Measurements from ENCODE around the gene MYO18A.

The MYO18A gene

DNA sequence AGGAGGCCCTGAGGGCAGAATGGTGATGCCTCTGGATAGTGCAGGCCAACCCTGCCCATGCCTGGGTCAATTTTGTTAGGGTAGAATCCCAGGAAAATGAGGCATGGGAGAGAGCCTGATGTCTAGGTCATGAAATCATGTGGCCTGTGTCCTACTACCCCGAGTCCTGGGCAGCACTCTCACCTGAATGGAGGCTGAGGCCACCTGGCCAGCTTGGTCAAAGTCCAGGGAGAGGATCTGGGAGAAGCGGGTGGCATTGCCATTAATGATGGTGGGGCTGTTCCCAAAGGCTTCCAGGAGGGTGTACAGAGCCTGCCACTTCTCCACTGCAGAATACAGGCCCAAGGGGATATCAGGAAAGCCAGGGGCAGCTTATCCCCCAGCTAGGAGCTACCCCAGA lies 59.8 kb downstream of the MYO18A start:
- DNase-seq: no peak

DNA sequence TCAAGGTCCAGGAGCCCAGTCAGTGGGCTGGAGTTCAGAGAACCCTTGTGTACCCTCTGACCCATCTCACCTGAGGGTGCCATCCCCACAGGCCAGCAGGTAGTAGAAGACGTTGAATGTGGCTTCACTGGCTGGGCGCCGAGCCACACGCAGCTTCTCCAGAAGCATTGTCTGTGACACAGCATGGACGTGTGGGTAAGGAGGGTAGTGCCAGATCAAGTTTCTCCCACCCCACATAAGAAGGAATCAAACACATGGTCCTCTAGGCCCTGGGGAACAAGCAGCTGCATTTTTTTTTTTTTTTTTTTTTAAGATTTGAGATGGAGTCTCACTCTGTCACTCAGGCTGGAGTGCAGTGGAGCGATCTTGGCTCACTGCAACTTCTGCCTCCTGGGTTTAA lies 60.9 kb downstream of the MYO18A start:
- DNase-seq: no peak

DNA sequence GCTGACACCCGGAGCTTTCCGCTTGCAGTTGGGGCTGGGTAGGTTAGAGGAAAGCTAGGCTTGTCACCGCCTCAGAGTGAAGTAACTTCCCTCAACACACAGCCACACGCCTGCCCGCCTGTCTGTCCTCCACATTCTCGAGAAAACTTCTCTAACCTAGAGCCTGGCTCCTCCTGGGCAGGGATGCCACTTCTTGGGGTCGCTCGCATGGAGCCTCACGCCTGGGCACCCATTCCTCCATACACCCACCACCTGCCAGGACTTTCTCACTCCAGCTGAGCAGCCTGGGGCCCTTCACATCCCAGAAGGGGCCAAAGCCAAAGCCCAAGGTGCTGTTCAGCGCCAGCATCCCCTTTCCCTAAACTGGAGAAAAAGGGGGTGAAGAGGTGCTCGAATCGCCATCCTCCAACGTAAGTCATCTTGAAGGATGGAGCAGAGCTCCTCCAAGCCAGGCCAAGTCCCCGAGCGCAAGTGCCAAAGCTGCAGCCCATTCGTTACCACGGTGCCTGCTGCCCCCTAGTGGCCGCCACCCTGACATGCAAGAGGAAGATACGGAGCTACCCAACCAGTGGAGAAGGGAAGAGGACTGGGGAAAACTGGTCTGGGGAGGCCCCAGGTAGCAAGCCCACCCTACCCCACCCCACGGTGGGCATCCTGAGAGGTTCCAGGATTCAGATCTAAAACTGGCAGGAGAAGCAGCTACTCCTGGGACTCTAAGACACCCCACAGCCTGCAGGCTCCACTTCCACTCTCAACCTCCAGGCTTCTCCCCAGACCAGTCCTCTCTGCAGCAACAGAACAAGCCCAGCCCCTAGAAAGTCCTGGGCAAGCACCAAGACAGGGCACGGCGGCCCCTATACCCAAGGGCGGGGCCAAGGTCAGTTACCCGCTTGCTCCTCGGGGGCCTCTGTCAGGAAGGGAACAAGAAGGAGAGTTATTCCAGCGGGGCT lies 63.1 kb downstream of the MYO18A start:
- peak; percentile 75 to 76 for DNase-seq

DNA sequence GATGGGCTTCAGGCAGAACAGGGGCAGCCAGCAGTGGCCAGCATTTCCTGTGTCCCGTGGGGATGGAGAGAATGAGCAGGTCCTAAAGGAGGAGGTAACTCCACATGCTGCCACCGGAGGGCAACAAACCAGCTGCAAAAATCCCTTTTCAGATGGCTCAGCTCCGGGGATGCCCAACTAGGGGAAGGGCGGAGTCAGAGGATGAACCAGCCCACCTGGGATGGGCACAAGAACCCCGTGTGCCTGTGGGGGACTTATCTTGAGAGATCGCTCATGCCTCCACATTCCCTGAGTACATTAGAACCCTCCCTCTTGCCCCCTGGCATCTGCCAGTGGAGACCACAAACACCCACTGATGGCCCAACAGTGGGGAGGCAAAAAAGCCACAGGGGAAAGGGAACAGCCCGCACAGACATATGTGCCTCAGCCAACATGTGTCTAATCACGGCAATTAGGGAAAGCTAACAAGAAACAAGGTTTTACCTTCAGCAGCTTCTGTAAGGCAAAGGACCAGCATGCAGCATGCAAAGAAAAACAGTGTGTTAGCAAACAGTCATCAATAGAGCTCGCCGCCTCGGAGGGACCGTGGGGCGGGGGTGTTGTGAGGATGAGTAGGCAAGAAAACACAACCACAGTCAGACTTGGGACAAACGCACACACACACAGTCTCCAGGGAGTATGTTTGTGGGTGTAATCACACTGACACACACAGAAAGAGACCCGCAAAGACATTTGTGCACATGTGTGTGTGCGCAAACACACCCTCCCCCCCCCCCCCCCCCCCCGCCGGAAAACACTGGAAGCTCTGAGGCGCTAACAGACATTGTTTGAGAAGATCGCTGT lies 64.0 kb downstream of the MYO18A start:
- peak; percentile 14 to 18 for DNase-seq

DNA sequence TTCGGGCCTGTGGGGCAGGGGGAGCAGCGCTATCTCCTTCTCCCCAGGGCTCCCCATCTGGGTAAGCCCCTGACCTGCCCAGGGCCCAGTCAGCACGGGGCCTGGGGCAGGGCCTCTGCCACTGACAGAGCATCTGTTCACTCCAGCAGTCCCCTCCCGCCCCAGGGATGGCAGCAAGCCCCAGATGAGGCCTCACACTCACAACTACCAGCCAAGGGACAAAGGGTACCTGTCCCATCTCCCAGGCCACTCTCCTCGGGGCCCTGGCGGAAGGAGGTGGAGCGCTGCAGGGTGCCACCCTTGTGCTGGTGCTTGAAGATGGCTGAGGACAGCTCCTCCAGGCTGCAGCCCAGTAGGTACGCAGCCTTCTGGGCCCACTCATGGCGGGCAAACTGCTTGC lies 64.8 kb downstream of the MYO18A start:
- DNase-seq: no peak

DNA sequence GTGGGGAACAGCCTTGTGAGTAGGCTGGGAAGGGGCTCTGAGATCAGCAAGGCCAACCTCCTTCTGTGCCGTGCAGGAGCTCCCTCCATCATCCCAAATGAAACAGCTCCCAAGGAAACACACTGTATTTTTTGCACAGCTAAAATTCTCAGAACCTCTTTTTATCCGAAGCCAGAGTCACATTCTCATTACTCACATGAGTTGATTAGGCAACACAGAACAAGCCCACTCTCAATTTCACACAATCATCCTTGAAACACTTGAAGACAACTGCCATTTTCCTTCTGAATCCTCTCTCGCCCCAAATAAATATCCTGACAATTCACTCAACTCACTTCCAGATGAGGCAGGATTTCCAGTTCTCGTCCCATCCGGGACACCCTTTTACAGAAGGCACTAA lies 66.1 kb downstream of the MYO18A start:
- no peak for DNase-seq

DNA sequence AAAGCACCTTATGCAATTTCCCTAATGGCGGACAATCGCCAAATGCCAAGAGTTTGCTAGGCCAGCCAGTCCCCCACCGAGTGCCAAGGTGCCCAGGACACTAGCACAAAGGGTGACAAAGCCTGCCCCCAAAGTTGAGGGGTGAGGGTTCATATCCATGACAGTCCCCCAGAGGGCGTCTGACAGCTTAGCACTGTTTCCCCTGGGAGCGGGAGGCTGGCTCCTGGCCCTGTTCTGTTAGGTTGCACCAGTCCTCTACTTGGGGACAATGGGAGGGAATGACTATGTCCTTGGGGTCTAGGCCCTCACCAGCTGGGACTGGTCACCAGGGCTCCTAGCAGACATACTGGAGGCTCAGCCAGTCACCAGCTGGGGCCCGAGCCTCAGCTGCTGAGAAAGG lies 66.9 kb downstream of the MYO18A start:
- DNase-seq: no peak

DNA sequence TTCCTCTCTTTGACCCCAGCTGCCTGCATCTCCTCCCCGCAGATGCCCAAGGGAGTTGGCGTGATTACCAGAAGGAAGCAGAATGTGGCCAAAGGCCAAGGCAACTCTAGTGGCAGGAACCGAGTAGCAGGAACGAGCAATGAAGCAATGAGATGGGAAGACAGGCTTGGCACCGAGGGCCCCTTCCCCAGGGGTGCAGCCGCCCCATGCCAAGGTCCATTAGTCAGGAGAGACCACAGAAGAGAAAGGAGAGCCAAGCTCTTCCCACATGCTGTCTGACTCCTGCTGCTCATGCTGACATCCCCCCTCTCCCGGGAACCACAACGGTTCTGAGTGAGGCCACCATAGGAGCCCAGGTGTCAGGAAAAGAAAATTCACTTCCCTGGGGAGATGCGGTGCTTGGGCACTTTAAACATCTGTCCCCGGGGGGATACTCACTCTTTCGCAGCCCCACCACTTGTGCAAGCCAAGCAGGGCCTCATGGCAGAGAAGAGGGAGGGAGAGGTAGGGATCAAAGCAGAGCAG lies 67.4 kb downstream of the MYO18A start:
- no peak for DNase-seq

DNA sequence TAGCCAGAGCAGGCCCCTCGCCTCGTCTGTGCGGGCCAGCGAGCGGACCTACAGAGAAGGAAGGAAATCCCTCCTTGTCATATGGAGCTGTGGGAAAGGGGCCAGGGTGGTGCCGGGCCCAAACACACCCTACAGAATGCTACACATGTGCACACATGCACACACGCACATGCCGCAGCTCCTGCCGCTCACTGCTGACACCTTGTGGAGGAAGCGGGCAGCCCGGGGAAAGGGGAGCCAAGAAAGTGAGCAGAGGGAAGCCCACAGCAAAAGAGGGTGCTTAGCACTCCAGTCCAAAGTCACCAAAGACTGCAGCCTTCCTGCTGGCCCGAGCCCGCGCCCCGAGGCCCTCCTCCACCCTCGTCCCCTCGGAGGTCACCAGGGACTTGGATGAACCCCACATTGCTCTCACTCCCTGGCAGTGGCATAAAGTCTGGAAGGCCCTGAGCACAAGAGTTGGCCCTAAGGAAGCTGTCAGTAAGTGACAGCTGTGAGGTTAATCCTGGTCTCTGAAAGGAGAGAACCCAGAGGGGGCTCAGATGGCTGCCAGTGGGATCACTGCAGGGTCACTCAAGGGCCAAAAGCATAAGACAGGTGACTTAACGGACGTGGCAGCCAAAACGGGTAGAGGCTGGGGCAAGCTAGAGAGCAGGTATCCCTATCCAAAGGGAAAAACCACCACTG lies 68.2 kb downstream of the MYO18A start:
- DNase-seq: peak; percentile 67 to 69

DNA sequence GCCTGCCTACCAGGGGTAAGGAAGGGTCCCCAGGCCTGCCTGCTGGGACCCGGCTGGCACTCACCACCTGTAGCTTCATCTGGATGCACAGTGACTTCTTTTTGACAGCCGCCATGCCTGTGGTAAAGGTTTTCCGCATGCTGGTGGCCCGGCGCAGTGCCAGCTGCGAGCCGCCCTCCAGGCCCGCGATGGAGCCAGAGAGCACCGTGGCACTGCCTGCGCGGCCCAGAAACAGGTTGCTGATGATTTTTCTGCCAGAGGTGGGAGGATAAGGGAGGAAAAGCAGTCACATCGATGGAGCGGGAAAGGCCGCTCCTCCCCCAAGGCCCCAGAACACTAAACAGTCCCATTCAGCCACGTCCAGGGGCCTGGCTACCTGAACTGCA lies 69.8 kb downstream of the MYO18A start:
- DNase-seq: no peak

DNA sequence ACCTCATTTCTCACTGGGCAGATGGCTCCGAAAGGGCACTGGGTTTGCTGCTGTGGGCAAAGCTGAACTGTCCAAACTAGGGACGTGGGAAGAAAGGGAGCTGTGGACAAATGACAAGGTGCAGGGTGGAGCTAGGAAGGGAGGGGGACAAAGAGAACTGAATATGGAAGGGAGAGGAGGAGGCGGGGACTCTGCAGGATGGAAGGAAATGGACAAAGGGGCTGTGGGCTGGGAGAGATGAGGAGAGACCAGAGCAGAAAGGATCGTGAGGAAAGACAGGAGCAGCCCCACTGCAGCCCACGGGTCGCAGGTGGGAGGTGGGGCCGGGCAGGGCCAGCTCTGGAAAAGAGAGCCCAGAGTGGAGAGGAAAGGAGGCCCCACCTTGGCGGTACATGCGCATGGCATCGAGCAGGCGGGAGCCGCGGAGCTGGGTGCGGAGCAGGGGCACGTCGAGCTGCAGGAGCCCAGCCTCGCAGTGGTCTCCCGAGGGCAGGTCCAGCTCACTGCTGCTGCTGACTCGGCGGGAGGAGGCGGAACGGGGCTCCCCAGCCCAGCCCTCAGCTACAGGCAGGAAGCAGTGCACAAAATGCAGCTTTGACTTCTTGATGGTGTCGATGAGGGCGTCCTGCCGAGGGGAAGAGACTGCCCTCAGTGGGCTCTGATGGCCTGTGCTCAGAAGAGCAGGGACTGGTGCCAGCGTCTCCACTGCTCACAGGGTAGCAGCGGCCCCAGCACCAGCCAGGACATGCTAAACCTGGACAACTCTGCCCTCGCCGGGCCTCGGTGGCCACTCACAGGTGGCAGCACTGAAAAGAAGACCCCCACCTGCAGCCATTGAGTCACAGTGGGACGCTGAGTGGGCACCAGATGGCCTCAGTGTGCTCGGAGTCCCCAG lies 70.5 kb downstream of the MYO18A start:
- DNase-seq: no peak

DNA sequence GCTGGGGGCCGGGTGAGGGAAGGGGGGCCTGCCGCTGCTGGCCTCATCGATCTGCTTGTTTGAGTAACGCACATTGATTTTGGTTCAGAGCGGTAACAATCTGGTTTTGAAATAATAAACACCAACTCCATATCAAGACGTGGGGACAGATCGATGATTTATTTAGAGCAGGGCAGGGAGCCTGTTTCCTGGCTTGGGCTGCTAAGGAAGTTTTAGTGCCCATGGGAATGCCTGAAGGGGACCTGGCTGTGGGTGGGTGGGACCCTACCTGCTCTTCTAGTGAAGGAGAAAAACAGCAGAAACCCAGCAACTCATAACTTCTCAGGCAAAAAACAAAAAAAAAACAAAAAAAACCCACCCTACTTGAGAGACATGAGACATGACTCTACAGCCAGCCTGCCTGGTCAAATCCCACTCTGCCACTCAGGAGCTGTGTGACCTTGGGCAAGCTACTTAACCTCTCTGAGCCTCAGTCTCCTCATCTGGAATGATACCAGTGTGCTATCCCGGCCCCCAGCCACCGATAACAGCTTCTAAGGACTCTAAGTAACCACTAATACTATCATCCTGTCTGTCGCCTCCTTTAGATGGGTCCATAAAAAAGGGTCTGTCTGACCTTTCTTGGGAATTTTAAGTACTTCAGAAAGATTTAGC lies 71.2 kb downstream of the MYO18A start:
- no peak for DNase-seq

DNA sequence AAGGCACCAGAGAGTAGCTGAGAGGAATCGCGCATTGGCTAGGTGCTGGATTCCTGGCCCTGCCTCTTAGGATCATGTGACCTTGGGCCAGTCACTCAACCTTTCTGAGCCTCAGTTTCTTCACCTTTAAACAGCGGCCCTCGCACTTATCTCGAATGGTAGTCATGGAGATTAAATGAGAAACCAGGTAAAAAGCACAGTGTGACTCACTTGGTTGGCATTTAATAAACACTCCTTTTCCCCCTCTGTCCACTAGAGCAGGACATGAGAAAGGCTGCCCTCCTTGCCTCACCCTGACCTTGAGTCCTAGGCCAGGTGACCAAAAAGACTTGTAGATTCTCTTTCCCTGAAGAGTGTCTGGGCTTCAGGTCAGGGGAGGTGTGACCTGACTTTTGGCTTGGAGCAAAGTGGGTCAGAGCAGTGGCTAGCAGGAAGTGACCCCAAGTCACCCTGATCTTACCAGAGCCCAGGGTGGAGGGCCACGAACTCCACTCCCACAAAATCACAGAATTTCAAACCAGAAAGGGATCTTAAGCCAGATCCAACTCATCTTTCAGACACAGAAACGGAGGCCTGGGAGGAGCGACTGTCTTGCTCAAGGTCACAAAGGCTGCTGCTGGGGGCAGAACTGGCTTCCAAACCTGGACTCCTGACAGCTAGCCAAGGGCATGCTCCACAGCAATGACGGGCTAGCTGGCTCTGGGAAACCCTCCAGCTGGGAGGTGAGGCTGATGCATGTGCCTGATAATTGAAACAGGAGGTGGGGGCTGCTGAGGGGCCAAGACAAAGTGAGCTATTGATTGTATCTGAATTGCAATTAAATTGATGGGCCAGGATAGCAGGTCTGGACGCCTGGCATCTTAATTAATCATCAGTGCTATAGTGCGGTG lies 72.0 kb downstream of the MYO18A start:
- no peak for DNase-seq

DNA sequence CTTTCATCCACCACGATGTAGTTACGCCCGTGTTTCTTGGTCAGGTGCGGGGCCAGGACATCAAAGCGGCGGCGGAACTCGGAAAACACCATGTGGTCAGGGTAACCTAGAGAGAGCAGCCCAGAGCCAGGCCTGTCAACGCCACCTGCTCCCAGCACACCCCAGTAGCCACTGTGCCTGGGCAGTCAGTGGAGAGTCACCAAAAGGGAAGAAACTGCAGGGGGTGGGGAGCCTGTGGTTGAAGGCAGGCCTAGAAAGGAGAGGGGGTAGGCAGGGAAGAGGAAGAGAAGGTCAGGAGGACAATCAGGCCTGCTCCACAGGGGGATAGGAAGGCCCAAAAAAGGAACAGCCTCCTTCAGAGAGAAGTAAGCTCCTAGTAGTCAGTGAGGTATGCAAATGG lies 73.1 kb downstream of the MYO18A start:
- no peak for DNase-seq

DNA sequence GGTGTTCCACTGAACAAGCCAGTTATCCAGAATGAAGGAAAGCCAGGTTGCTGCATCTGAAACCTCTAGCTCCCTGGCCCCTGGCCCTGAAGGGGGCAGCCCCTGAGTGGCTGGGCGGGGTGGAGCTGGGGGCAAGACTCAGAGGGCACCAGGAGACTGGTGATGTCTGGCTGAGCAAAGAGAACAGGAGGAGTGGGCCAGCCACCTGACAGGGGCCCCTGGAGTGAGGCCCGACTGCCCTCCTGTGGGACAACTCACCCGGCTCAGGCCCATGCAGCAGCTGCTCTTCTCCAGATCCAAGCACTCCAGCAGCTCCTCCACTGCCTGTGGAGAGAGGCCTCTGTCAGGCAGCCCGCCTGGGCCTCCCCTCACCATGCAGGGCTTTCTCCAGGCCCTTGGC lies 76.9 kb downstream of the MYO18A start:
- no peak for DNase-seq

DNA sequence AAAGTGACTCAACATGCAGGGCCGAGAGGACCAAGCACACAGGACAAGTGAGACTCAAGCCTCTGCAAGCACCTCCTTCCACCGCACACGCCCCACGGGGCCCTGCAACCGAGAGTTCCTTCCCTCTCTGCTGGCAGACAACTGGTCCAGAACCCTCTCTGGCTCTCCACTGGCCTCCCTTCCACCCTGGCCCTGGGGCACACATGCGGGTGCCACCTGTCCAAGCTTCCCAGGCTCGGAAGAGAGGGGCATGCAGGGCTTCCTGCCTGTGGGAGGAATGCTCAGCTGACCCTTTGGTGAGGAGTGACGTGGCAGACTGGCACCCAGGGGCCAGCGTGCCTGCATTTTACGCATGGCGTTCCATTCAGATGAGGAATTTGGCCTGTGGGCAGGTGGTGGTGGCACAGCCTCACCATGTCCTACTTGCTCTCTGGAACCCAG lies 77.4 kb downstream of the MYO18A start:
- no peak for DNase-seq

DNA sequence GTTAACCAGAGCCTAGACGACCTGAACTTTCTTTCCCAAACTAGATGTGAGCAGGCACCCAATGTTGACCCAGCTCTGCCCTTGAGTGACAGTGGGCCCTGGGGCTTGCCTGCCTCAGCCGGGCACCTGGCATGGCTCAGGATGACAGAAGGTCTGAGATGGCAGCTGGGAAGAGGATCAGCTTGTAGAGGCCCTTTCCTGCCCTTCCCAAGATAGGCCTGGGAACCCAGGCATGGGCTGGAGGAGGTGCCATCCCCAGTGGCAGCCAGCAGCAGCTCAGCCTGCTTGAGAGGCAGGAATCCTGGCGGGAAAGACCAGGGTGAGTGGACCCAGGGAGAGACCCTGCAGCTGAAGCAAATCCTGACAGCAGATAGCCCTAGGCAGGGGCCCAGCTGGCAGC lies 78.2 kb downstream of the MYO18A start:
- no peak for DNase-seq

DNA sequence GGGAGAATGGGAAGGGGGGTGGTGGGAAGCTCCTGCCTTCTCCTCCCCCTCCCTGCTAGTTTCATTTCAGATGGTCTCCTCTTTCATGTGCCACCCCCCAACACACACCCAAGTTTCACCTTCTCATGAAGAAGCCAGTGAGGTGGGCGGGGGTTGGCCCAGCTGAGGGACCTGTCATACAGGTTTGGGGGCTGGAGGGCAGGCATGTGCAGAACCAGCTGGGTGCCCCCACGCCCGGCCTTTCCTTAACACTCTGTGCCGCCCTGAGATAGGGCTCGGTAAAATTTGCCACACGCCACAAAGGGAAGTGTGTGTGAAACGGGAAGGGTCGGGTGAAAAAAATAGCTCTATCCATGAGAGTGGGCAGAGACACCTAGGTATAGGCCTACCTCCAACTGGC lies 79.9 kb downstream of the MYO18A start:
- no peak for DNase-seq

DNA sequence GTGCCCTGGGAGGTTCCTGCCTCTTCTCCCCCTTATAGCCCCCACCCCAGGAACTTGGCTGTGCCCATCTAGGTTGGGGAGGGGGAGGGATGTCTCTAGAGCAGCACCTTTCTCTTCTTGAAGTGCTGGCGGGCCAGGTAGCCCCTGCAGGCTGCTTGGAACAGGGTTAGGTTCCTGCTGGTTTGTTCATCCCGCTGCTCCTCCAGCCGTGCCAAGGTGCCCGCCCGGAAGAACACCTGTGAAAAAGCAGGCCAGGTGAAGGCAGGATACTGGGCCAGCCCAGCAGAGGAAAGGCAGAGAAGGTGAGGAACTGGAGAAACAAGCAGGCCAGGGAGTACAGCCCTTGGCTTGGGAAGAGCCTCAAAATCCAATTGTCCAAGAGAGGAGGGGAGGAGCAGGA lies 80.7 kb downstream of the MYO18A start:
- DNase-seq: no peak

DNA sequence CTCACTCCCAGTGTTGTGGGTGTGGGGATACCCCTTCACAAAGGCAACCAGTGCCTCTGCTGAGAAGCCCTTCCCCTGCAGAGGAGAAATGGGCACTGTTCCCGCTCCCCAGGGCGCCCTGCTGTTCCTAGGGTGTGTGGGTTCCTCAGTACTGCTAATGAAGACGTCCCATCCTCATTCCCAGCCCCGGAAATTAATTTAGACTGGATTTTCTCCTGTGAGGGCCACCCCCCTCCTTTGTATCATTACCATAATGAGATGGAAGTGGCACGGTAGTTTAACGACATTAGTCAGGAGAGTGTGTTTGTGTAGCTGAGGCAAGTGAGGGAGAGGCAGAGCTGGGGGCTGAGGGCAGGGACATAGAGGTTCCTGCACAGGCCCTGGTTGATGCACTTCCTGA lies 84.1 kb downstream of the MYO18A start:
- no peak for DNase-seq

Data from activated CD4-positive, alpha-beta T cell treated with anti-CD3 and anti-CD28 coated beads, Interleukin-2, amount 50 U/mL, for 4 hours (primary cell).